H9 (cell line): ENCODE results near the gene CELA3A. TPM values are rescaled to one million over a fixed set of nuclear protein-coding genes. Genes with fewer than 3 reads are reported as not detected.

ENCODE experiments used
- DNase-seq: peaks from one replicate; pipeline ENCODE4 v3.0.0-alpha.2; 2017
- H2AFZ ChIP-seq: one replicate; pipeline ENCODE4 v1.6.1; 2013; ENCODE audit warnings: mild to moderate bottlenecking, low read length, control low read depth, moderate library complexity
- H2AK5ac ChIP-seq: 2 replicates; pipeline ENCODE4 v1.6.1; 2013; ENCODE audit warnings: low read length, control low read depth, mixed read lengths; ENCODE audit not compliant: insufficient read length
- H2BK120ac ChIP-seq: one replicate; pipeline ENCODE4 v1.6.1; 2013; ENCODE audit warnings: low read depth, mild to moderate bottlenecking, low read length, control low read depth, inconsistent platforms; ENCODE audit not compliant: poor library complexity, severe bottlenecking
- H2BK12ac ChIP-seq: 2 replicates; pipeline ENCODE4 v1.6.1; 2013; ENCODE audit warnings: low read length, control low read depth, mixed read lengths, low read depth; ENCODE audit not compliant: insufficient read length
- H2BK15ac ChIP-seq: 2 replicates; pipeline ENCODE4 v1.6.1; 2013; ENCODE audit warnings: low read depth, low read length, control low read depth
- H2BK20ac ChIP-seq: one replicate; pipeline ENCODE4 v1.6.1; 2013; ENCODE audit warnings: low read depth, mild to moderate bottlenecking, low read length, control low read depth, inconsistent platforms; ENCODE audit not compliant: poor library complexity, severe bottlenecking
- H2BK5ac ChIP-seq: 2 replicates; pipeline ENCODE4 v1.6.1; 2013; ENCODE audit warnings: low read length, control low read depth, mixed read lengths; ENCODE audit not compliant: insufficient read length
- H3K14ac ChIP-seq: 2 replicates; pipeline ENCODE4 v1.6.1; 2013; ENCODE audit warnings: low read length, control low read depth; ENCODE audit not compliant: insufficient read depth
- H3K18ac ChIP-seq: 2 replicates; pipeline ENCODE4 v1.6.1; 2013; ENCODE audit warnings: low read depth, mild to moderate bottlenecking, mixed read lengths, low read length, control low read depth; ENCODE audit not compliant: insufficient read length
- H3K23ac ChIP-seq: 2 replicates; pipeline ENCODE4 v1.6.1; 2013; ENCODE audit warnings: low read length, control low read depth, mixed read lengths, low read depth; ENCODE audit not compliant: insufficient read length
- H3K23me2 ChIP-seq: 2 replicates; pipeline ENCODE4 v1.6.1; 2013; ENCODE audit warnings: low read depth, mild to moderate bottlenecking, mixed read lengths, low read length, control low read depth; ENCODE audit not compliant: insufficient read length, poor library complexity, severe bottlenecking
- H3K27ac ChIP-seq: 2 replicates; pipeline ENCODE4 v1.5.1; 2013; ENCODE audit warnings: low read length, control low read depth, mixed read lengths, low read depth; ENCODE audit not compliant: insufficient read length
- H3K27me3 ChIP-seq: 2 replicates; pipeline ENCODE4 v1.6.1; 2013; ENCODE audit warnings: low read length, control low read depth, inconsistent platforms; ENCODE audit not compliant: insufficient read depth
- H3K4ac ChIP-seq: 2 replicates; pipeline ENCODE4 v1.6.1; 2013; ENCODE audit warnings: low read depth, mild to moderate bottlenecking, control low read depth, inconsistent platforms, low read length, moderate library complexity
- H3K4me1 ChIP-seq: 2 replicates; pipeline ENCODE4 v1.6.1; 2013; ENCODE audit warnings: low read length, control low read depth, inconsistent platforms; ENCODE audit not compliant: insufficient read depth
- H3K4me2 ChIP-seq: 2 replicates; pipeline ENCODE4 v1.6.1; 2013; ENCODE audit warnings: low read length, control low read depth, mixed read lengths; ENCODE audit not compliant: insufficient read length, insufficient read depth
- H3K56ac ChIP-seq: 2 replicates; pipeline ENCODE4 v1.6.1; 2013; ENCODE audit warnings: low read depth, mild to moderate bottlenecking, mixed read lengths, low read length, control low read depth; ENCODE audit not compliant: insufficient read length
- H3K79me1 ChIP-seq: 2 replicates; pipeline ENCODE4 v1.6.1; 2013; ENCODE audit warnings: low read depth, mild to moderate bottlenecking, moderate library complexity, low read length, control low read depth, inconsistent platforms; ENCODE audit not compliant: insufficient read depth, poor library complexity, severe bottlenecking
- H3K79me2 ChIP-seq: 2 replicates; pipeline ENCODE4 v1.6.1; 2013; ENCODE audit warnings: low read length, control low read depth, inconsistent platforms; ENCODE audit not compliant: insufficient read depth
- H3K9ac ChIP-seq: 2 replicates; pipeline ENCODE4 v1.6.1; 2013; ENCODE audit warnings: low read length, control low read depth, mixed read lengths; ENCODE audit not compliant: insufficient read length; ENCODE audit errors: extremely low read depth
- H3K9me3 ChIP-seq: one replicate; pipeline ENCODE4 v1.6.1; 2013; ENCODE audit warnings: low read depth, low read length, inconsistent platforms; ENCODE audit not compliant: control insufficient read depth
- H3T11ph ChIP-seq: one replicate; pipeline ENCODE4 v1.6.1; 2013; ENCODE audit warnings: mild to moderate bottlenecking, low read length, control low read depth, inconsistent platforms
- H4K20me1 ChIP-seq: one replicate; pipeline ENCODE4 v1.6.1; 2013; ENCODE audit not compliant: control insufficient read depth, insufficient read length, insufficient read depth
- H4K5ac ChIP-seq: 2 replicates; pipeline ENCODE4 v1.6.1; 2013; ENCODE audit warnings: low read depth, mild to moderate bottlenecking, mixed read lengths, low read length, control low read depth; ENCODE audit not compliant: insufficient read length
- H4K8ac ChIP-seq: replicated peaks from 2 replicates; pipeline ENCODE4 v1.6.1; 2013; ENCODE audit warnings: low read length, control low read depth, mixed read lengths, low read depth; ENCODE audit not compliant: insufficient read length
- H4K91ac ChIP-seq: 2 replicates; pipeline ENCODE4 v1.6.1; 2013; ENCODE audit warnings: low read depth, mild to moderate bottlenecking, moderate library complexity, mixed read lengths, low read length, control low read depth; ENCODE audit not compliant: insufficient read length
- H3K27ac Mint-ChIP-seq, 3 experiments: 2 replicates in 2 of 3; 3 replicates in 1 of 3; pipeline ENCODE4 v1.8.0; 2020 to 2021; ENCODE audit warnings: mixed read lengths in 3 of 3, mild to moderate bottlenecking in 1 of 3, moderate library complexity in 1 of 3
- H3K27me3 Mint-ChIP-seq: 2 replicates; pipeline ENCODE4 v1.8.0; 2021; ENCODE audit warnings: low read depth, mild to moderate bottlenecking, moderate library complexity, mixed read lengths
- H3K36me3 Mint-ChIP-seq, 3 experiments: 2 replicates in 2 of 3; 3 replicates in 1 of 3; pipeline ENCODE4 v1.8.0; 2020 to 2021; ENCODE audit warnings: low read depth in 3 of 3, mixed read lengths in 3 of 3; ENCODE audit not compliant: insufficient read depth in 1 of 3
- H3K4me1 Mint-ChIP-seq, 2 experiments: 2 replicates each; pipeline ENCODE4 v1.8.0; 2020; ENCODE audit warnings: mixed read lengths in 2 of 2
- H3K4me3 Mint-ChIP-seq, 2 experiments: 2 replicates in 1 of 2; 3 replicates in 1 of 2; pipeline ENCODE4 v1.8.0; 2020 to 2021; ENCODE audit warnings: mild to moderate bottlenecking in 2 of 2, mixed read lengths in 2 of 2, moderate library complexity in 1 of 2
- H3K9me3 Mint-ChIP-seq, 2 experiments: 2 replicates in 1 of 2; 3 replicates in 1 of 2; pipeline ENCODE4 v1.8.0; 2020; ENCODE audit warnings: mild to moderate bottlenecking in 2 of 2, mixed read lengths in 2 of 2, moderate library complexity in 1 of 2
- WGBS: extraction: QIAGEN DNeasy Blood & Tissue Kit; methylation state at CpG from one replicate; pipeline ENCODE4 v1.1.7; 2013; ENCODE audit warnings: missing lambda C conversion rate, low lambda C conversion rate, mixed read lengths; ENCODE audit not compliant: insufficient read length; ENCODE audit errors: extremely low coverage; 5-methylcytosine and 5-hydroxymethylcytosine counted together
- total RNA-seq: library from RNA; stranded (reverse); gene quantifications from 2 replicates; pipeline ENCODE4 v1.2.1, GENCODE V29; 2021
- TF ChIP-seq, protein P1 (sequence below): fragments of 200-600 bp; sonication (generic); conservative IDR thresholded peaks from 3 replicates; pipeline ENCODE4 v1.8.0; 2021; ENCODE audit warnings: antibody characterized with exemption, mild to moderate bottlenecking

Gene CELA3A
- total RNA-seq, 1 experiment from 2014 or later: not detected

- H3K4me3 Mint-ChIP-seq: no peak overlapping the region
- no peak overlapping the region for H3K9ac ChIP-seq
- no peak overlapping the region for H2BK12ac ChIP-seq
- no peak overlapping the region for H2BK5ac ChIP-seq
- H3K4me1 Mint-ChIP-seq: peaks cover 5 to 9% of the 10 kb centered on the region in 2 experiments
- H3K27me3 Mint-ChIP-seq: no peaks in the 10 kb centered on the region; the same call in 1 of the 2 replicates
- no peak overlapping the region for H3T11ph ChIP-seq
- H4K91ac ChIP-seq: no peak overlapping the region
- H3K23me2 ChIP-seq: no peaks in the 10 kb centered on the region
- H3K27ac ChIP-seq: no peak overlapping the region
- no peak overlapping the region for H4K5ac ChIP-seq
- no peaks in the 10 kb centered on the region for H3K79me2 ChIP-seq
- H2BK20ac ChIP-seq: no peak overlapping the region
- no peak overlapping the region for H2BK120ac ChIP-seq
- H3K18ac ChIP-seq: no peak overlapping the region
- H2BK15ac ChIP-seq: no peak overlapping the region
- H3K4me2 ChIP-seq: no peak overlapping the region
- no peak overlapping the region for H2AFZ ChIP-seq
- TF ChIP-seq, protein P1, sequence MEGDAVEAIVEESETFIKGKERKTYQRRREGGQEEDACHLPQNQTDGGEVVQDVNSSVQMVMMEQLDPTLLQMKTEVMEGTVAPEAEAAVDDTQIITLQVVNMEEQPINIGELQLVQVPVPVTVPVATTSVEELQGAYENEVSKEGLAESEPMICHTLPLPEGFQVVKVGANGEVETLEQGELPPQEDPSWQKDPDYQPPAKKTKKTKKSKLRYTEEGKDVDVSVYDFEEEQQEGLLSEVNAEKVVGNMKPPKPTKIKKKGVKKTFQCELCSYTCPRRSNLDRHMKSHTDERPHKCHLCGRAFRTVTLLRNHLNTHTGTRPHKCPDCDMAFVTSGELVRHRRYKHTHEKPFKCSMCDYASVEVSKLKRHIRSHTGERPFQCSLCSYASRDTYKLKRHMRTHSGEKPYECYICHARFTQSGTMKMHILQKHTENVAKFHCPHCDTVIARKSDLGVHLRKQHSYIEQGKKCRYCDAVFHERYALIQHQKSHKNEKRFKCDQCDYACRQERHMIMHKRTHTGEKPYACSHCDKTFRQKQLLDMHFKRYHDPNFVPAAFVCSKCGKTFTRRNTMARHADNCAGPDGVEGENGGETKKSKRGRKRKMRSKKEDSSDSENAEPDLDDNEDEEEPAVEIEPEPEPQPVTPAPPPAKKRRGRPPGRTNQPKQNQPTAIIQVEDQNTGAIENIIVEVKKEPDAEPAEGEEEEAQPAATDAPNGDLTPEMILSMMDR: peak; percentile 58
- H3K9me3 ChIP-seq: no peaks in the 10 kb centered on the region
- no peaks in the 10 kb centered on the region; the same call in 1 of the 2 replicates for H3K4me1 ChIP-seq
- peak overlapping the region in 1 of 3 experiments; percentile 5; a peak in 2 of 7 replicates for H3K27ac Mint-ChIP-seq
- H3K23ac ChIP-seq: no peak overlapping the region
- no peaks in the 10 kb centered on the region for H3K27me3 ChIP-seq
- H2AK5ac ChIP-seq: no peak overlapping the region
- H4K8ac ChIP-seq: no peak overlapping the region
- peaks cover 0 to 5% of the 10 kb centered on the region in 2 experiments; a peak in 2 of 5 replicates for H3K9me3 Mint-ChIP-seq
- H4K20me1 ChIP-seq: no peaks in the 10 kb centered on the region
- no peaks in the 10 kb centered on the region for H3K79me1 ChIP-seq
- H3K56ac ChIP-seq: no peak overlapping the region
- H3K4ac ChIP-seq: no peak overlapping the region
- H3K14ac ChIP-seq: no peak overlapping the region
- 100% methylated on average over 1 of the region's 10 CpGs for WGBS
- DNase-seq: no peak
- no peaks in the 10 kb centered on the region for H3K36me3 Mint-ChIP-seq
Observed at GRCh38 chr1:22018583-22019559, 17.4 kb downstream of the CELA3A start.
